Activated T-cell treated with anti-CD3 and anti-CD28 coated beads, Interleukin-2, amount 50 U/mL, for 24 hours (primary cell): ENCODE results near the gene NMB.
A peak's percentile ranks its signal among the peaks of the same experiment; 100 is the strongest.

Experiments
- DNase-seq: peaks from one replicate; pipeline ENCODE4 v3.0.0-alpha.2; 2020
- H3K27ac Mint-ChIP-seq: 2 replicates; pipeline ENCODE4 v1.8.0; 2020; ENCODE audit warnings: mild to moderate bottlenecking, mixed read lengths
- H3K27me3 Mint-ChIP-seq: 2 replicates; pipeline ENCODE4 v1.8.0; 2020; ENCODE audit warnings: mixed read lengths
- H3K36me3 Mint-ChIP-seq: 2 replicates; pipeline ENCODE4 v1.8.0; 2020; ENCODE audit warnings: low read depth, mixed read lengths
- H3K4me1 Mint-ChIP-seq: 2 replicates; pipeline ENCODE4 v1.8.0; 2020; ENCODE audit warnings: low read depth, mixed read lengths
- H3K4me3 Mint-ChIP-seq: 2 replicates; pipeline ENCODE4 v1.8.0; 2020; ENCODE audit warnings: mild to moderate bottlenecking, moderate library complexity, mixed read lengths
- H3K9me3 Mint-ChIP-seq: 2 replicates; pipeline ENCODE4 v1.8.0; 2020; ENCODE audit warnings: mixed read lengths

The NMB gene

DNA sequence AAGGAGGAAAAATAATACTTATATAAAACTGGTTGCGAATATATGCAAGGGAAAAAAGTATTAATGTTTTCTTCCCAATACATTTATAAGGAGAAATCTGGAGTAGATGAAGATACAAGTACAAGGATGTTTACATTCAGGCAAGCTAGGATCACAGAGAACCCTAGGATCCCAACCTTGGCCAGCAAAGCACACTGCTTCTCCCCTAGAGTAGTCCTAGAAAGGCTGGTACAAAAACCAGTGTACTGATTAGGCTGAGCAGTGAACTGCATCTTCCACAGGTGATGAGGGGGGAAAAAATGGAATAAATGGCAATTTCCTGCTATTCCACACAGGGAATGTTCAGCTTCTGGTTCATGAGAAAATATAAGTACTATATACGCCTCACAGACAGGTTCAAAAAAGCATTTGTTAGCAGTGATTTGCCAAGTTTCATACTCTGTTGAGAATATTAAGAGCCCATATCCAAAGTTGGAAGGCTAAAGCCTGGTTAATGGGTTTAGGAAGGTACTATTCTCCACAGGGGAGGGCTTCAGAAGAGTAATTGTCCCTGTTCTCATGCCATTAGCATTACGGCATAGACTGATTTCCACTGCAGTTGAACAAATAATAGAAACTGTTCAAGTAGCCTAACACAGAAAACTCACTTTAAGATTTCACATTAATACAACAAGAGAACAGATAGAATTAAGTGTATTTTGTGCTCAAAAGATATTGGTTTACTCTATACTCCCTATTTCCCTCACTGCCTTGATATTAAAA lies 10.4 kb upstream of the NMB start:
- no peak for DNase-seq
- Mint-ChIP-seq H3K4me3 (no peak overlapping the region), H3K27me3 (no peaks in the 10 kb centered on the region), H3K27ac (peak overlapping the region; percentile 90), H3K36me3 (peaks cover 79% of the 10 kb centered on the region), H3K4me1 (peaks cover 55% of the 10 kb centered on the region), H3K9me3 (no peaks in the 10 kb centered on the region)

DNA sequence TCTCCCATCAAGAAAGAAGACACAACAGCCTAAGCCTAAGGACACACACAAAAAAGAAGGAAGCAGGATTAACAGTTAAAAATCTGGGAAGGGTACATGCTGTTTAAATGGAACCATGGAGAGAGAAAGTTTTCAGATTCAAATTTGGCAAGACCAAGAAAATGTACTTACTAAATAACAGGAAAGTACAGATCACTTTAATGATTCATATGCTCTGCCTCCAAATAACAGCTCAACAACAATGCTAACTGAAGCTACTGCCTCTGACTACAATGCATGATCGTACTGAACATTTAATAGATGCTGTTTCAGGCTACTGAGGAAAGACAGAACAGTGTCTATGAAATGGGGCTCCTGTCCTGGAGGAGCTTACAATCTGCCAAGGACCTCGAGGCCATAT lies 8.4 kb upstream of the NMB start:
- Mint-ChIP-seq H3K9me3 (no peaks in the 10 kb centered on the region), H3K36me3 (peaks cover 78% of the 10 kb centered on the region), H3K27me3 (no peaks in the 10 kb centered on the region), H3K4me1 (peaks cover 48% of the 10 kb centered on the region), H3K27ac (peak overlapping the region; percentile 76), H3K4me3 (no peak overlapping the region)
- DNase-seq, result no peak

DNA sequence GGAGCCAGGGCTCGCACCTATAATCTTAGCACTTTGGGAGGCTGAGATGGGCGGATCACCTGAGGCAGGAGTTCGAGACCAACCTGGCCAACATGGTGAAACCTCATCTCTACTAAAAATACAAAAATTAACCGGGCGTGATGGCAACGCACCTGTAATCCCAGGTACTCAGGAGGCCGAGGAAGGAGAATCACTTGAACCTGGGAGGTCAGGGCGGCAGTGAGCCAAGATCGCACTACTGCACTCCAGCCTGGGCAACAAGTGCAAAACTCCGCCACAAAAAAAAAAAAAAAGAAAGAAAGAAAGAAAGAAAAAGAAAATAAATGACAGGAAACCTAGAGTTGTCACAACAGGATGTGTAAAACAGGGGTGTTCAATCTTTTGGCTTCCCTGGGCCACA lies 3.0 kb upstream of the NMB start:
- Mint-ChIP-seq H3K36me3 (peaks cover 35% of the 10 kb centered on the region), H3K9me3 (no peaks in the 10 kb centered on the region), H3K4me3 (no peak overlapping the region), H3K4me1 (peaks cover 31% of the 10 kb centered on the region), H3K27ac (no peak overlapping the region), H3K27me3 (no peaks in the 10 kb centered on the region)
- DNase-seq, result no peak

DNA sequence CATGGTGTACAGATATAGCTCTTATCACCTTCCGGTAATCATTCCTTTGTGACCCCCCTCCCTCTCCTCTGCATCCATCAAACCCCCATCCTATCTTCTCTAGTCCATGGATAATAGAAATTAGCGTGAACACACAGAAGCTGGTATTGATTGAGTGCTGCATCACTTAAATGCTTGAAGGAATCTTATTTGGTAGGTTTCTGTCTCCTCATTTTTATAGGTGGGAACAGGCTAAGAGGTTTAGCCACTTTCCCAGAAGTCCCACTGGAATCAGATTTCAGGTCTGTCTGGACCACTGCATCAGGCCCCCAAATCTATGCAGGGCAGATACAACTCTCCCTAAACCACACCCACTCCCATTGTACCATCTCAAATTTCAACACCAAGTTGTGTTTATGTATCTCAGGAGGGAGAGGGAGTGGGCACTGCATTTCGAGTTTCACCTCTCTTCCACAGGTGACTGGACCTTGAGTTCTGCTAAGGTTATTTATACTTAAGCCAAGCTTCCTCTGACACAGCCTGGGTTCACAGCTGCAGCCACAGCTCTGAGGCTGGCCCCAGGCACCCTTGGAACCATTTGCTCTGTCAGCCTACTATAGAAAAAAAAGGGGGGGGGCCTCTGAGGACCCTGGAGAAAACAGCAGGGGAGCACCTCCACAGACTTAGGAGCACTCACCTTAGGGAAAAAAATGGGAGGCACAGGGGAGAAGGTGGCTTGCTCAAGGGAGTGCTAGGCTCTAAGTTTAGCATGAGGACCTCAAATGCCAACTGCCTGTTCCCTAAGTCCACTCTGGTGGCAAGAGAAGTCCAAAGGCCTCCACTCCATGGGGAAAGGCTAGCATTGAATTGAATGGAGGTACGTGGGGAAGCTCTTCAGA lies 2.1 kb upstream of the NMB start:
- Mint-ChIP-seq H3K36me3 (peaks cover 28% of the 10 kb centered on the region), H3K27ac (peak overlapping the region; percentile 42), H3K27me3 (no peaks in the 10 kb centered on the region), H3K4me3 (no peak overlapping the region), H3K4me1 (peaks cover 28% of the 10 kb centered on the region), H3K9me3 (no peaks in the 10 kb centered on the region)
- no peak for DNase-seq

- H3K27me3 Mint-ChIP-seq, result no peaks in the 10 kb centered on the region
- H3K4me3 Mint-ChIP-seq, result peak overlapping the region; percentile 75
- peak; percentile 39 for DNase-seq
- H3K27ac Mint-ChIP-seq, result peak overlapping the region; percentile 88
- peaks cover 33% of the 10 kb centered on the region for H3K4me1 Mint-ChIP-seq
- H3K9me3 Mint-ChIP-seq, result no peaks in the 10 kb centered on the region
- H3K36me3 Mint-ChIP-seq, result peaks cover 18% of the 10 kb centered on the region
Observed at GRCh38 chr15:84658788-84659411, 901 bp upstream of the NMB start.

DNA sequence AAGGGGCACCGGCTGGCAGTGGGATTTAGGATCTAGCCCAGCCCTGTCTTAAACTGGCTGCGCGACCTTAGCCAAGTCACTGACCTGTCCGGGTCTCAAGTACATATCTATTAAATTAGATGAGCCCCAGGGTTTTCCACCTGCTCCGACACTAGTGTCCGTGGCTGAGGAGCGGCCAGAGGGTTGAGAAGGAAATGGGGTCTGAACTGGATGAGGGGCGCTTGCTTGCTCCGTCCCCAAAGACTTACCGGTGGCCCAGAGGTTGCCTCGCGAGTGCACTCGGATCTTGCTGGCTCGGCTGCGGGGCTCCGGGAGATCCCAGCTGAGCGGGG lies 285 bp downstream of the NMB start:
- Mint-ChIP-seq H3K27ac (peak overlapping the region; percentile 57), H3K9me3 (no peaks in the 10 kb centered on the region), H3K4me1 (peaks cover 44% of the 10 kb centered on the region), H3K27me3 (no peaks in the 10 kb centered on the region), H3K36me3 (peaks cover 23% of the 10 kb centered on the region), H3K4me3 (peak overlapping the region; percentile 68)
- no peak for DNase-seq

DNA sequence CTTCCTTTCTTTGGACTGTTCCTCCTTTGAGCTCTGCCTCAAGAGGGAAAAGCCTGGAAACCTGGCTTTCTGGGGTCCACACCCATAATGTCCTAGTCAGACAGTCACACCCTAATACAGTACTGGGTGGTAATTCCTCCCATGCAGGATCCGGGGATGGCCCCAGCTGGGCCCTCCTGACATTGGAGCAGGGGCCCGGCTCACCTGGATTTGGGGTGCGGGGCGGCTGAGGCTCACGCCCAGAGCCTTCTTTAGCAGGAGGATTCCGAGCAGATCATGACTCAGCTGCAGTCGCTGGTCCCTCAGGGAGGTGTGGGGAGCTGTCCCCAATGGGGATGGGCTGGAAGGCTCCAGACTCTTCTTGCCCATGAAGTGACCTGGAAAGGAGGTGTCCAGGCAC lies 1.0 kb downstream of the NMB start:
- Mint-ChIP-seq H3K9me3 (no peaks in the 10 kb centered on the region), H3K4me3 (peak overlapping the region; percentile 68), H3K4me1 (peaks cover 52% of the 10 kb centered on the region), H3K27ac (no peak overlapping the region), H3K27me3 (no peaks in the 10 kb centered on the region), H3K36me3 (peaks cover 27% of the 10 kb centered on the region)
- no peak for DNase-seq

DNA sequence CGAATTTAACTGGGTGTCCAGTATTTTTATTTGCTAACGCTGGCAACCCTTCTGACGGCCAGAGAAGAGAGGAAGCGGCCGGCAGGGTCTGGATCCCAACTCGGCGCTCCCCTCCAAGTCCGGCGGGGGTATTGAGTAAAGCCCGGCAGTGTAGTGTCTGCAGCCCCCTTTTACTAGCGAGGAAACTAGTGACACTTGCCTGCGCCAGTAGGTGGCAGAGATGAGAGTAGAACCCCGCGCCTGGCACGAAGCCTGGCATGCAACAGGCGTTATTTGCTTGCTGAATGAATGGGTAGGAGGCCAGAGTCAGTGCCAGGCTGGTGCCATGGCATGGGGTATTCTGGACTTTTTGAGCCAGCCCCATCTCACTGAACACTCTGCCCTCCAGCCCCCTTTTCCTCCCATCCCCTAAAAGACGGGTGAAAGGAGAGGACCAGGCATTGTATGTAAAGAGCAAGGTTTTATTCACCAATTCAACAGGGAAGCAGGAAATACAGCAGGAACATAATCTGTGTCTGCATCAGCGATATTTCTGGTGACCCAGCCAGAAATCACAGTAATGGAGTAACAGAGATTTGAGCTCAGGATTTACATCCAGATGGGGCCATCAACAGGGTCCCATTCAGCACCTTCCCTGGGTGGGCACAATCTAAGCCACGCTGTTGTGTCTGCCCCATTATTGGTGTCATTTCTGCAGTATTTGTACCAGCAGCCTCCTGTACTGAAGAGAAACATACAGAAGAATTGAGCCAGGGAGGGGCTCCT lies 3.1 kb downstream of the NMB start:
- Mint-ChIP-seq H3K4me1 (peaks cover 55% of the 10 kb centered on the region), H3K27me3 (no peaks in the 10 kb centered on the region), H3K36me3 (peaks cover 39% of the 10 kb centered on the region), H3K9me3 (no peaks in the 10 kb centered on the region), H3K4me3 (peak overlapping the region; percentile 99), H3K27ac (peak overlapping the region; percentile 99)
- DNase-seq, result peak; percentile 83

- Mint-ChIP-seq H3K27ac (peak within 1 kb of the TSS; percentile 99), H3K36me3 (peaks cover 45% of the 10 kb centered on the region), H3K4me3 (peak within 1 kb of the TSS; percentile 99), H3K27me3 (no peaks in the 10 kb centered on the region), H3K9me3 (no peaks in the 10 kb centered on the region), H3K4me1 (peaks cover 48% of the 10 kb centered on the region)
- DNase-seq, result peak; percentile 99
Observed at GRCh38 chr15:84653910-84654688, 3.9 kb downstream of the NMB start, which contains the start of gene WDR73. Gene WDR73, minus strand, starts transcription at chr15:84654283. Its CDS starts 9 bp downstream, at chr15:84654274.

DNA sequence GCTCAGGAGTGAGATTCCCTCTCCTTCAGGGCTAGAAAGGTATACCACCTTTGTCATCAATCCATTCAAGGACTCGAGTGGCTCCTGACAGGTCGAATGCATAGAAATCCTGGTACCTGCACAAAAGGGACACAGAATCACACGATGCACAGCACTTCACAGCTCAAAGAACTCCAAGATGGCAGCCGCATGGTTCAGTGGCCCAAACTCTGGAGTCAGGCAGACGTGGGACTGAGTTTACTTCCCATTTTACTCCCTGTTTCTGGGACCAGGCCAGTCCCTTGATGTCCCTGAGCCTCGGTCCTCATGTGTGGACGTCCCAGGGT lies 4.5 kb downstream of the NMB start:
- H3K9me3 Mint-ChIP-seq, result no peaks in the 10 kb centered on the region
- peaks cover 50% of the 10 kb centered on the region for H3K36me3 Mint-ChIP-seq
- H3K4me3 Mint-ChIP-seq, result peak overlapping the region; percentile 99
- no peak for DNase-seq
- no peaks in the 10 kb centered on the region for H3K27me3 Mint-ChIP-seq
- H3K4me1 Mint-ChIP-seq, result peaks cover 47% of the 10 kb centered on the region
- peak overlapping the region; percentile 99 for H3K27ac Mint-ChIP-seq

DNA sequence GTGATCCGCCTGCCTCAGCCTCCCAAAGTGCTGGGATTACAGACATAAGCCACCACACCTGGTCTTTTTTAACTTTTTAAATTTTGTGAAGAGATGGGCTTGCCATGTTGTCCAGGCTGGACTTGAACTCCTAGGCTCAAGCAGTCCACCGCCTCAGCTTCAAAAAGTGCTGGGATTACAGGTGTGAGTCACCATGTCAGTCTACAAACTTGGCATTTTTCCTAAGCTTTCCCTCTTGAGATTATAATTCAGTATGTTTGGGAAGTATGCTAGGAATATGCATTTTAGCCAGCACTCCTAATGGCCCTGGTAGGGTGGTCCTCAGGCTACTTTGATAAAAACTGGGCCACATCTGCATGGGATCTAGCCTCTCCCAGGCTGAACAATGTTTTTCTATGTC lies 8.3 kb downstream of the NMB start:
- peaks cover 39% of the 10 kb centered on the region for H3K4me1 Mint-ChIP-seq
- DNase-seq, result no peak
- no peaks in the 10 kb centered on the region for H3K27me3 Mint-ChIP-seq
- no peaks in the 10 kb centered on the region for H3K9me3 Mint-ChIP-seq
- H3K4me3 Mint-ChIP-seq, result no peak overlapping the region
- H3K27ac Mint-ChIP-seq, result peak overlapping the region; percentile 69
- peaks cover 89% of the 10 kb centered on the region for H3K36me3 Mint-ChIP-seq

GRCh38 chr15:84648539-84648938 lies 9.5 kb downstream of the NMB start:
- no peak overlapping the region for H3K4me3 Mint-ChIP-seq
- H3K27ac Mint-ChIP-seq, result peak overlapping the region; percentile 56
- no peak for DNase-seq
- H3K27me3 Mint-ChIP-seq, result no peaks in the 10 kb centered on the region
- H3K9me3 Mint-ChIP-seq, result no peaks in the 10 kb centered on the region
- H3K4me1 Mint-ChIP-seq, result peaks cover 34% of the 10 kb centered on the region
- H3K36me3 Mint-ChIP-seq, result peaks cover 90% of the 10 kb centered on the region

GRCh38 chr15:84647726-84648125 lies 10.3 kb downstream of the NMB start:
- peaks cover 90% of the 10 kb centered on the region for H3K36me3 Mint-ChIP-seq
- peaks cover 26% of the 10 kb centered on the region for H3K4me1 Mint-ChIP-seq
- DNase-seq, result no peak
- H3K4me3 Mint-ChIP-seq, result no peak overlapping the region
- H3K9me3 Mint-ChIP-seq, result no peaks in the 10 kb centered on the region
- H3K27me3 Mint-ChIP-seq, result no peaks in the 10 kb centered on the region
- peak overlapping the region; percentile 56 for H3K27ac Mint-ChIP-seq

DNA sequence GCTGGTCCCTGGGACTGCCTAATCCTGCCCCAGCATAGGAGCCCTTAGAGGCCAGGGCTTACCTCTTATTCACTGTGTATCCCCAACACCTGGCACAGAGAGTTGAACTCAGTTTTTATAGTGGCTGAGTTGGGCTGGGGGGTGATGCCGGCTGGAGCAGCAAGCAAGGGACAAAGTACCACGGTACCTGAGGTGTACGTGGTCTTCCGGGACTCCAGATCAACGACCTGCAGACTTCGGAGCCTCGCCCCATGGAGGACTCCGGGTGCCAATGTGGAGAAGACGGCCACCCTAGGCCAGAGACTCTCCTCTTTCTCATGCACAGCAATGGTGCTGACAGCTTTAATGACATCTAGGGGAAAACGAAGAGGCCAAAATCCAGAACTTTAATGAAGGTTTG lies 12.0 kb downstream of the NMB start:
- H3K36me3 Mint-ChIP-seq, result peaks cover 87% of the 10 kb centered on the region
- H3K4me3 Mint-ChIP-seq, result no peak overlapping the region
- no peak for DNase-seq
- H3K27ac Mint-ChIP-seq, result peak overlapping the region; percentile 34
- H3K27me3 Mint-ChIP-seq, result no peaks in the 10 kb centered on the region
- no peaks in the 10 kb centered on the region for H3K9me3 Mint-ChIP-seq
- H3K4me1 Mint-ChIP-seq, result peaks cover 16% of the 10 kb centered on the region
